Ecto neural progenitor cell (in vitro differentiated cells): Measurements from ENCODE around the gene MICALL2.
"Not testable (repeated sequence)": the region's sequence is repeated elsewhere in the genome, so short reads cannot be mapped to it uniquely, and the experiment has no call there.

ENCODE experiments used
- DNase-seq: peaks from one replicate; pipeline ENCODE4 v3.0.0-alpha.2; 2018; ENCODE audit warnings: low spot score

MICALL2 gene

GRCh38 chr7:1447551-1448244 is 11.6 kb downstream of the MICALL2 start:
- no peak for DNase-seq

GRCh38 chr7:1447112-1447511 is 12.2 kb downstream of the MICALL2 start:
- DNase-seq, result no peak

- no peak for DNase-seq
These were observed 12.6 kb downstream of the MICALL2 start for GRCh38 chr7:1446620-1447032.

GRCh38 chr7:1446026-1446425 is 13.2 kb downstream of the MICALL2 start:
- DNase-seq, result not testable (repeated sequence)

GRCh38 chr7:1445341-1445740 is 13.9 kb downstream of the MICALL2 start:
- DNase-seq, result no peak

- DNase-seq, result no peak
These were observed 14.3 kb downstream of the MICALL2 start for GRCh38 chr7:1444925-1445322.

- no peak for DNase-seq
These were observed 14.9 kb downstream of the MICALL2 start for GRCh38 chr7:1444214-1444924.

- not testable (repeated sequence) for DNase-seq
These were observed 15.6 kb downstream of the MICALL2 start for GRCh38 chr7:1443587-1444200.

- DNase-seq, result no peak
These were observed 16.7 kb downstream of the MICALL2 start for GRCh38 chr7:1442355-1443124.

GRCh38 chr7:1441615-1442354 is 17.5 kb downstream of the MICALL2 start:
- no peak for DNase-seq

GRCh38 chr7:1440620-1441019 is 18.6 kb downstream of the MICALL2 start:
- DNase-seq, result no peak

- no peak for DNase-seq
These were observed 19.6 kb downstream of the MICALL2 start for GRCh38 chr7:1439373-1440363.

GRCh38 chr7:1438821-1439220 is 20.4 kb downstream of the MICALL2 start:
- no peak for DNase-seq

- no peak for DNase-seq
These were observed 21.1 kb downstream of the MICALL2 start for GRCh38 chr7:1438208-1438607.

- DNase-seq, result no peak
These were observed 22.0 kb downstream of the MICALL2 start for GRCh38 chr7:1437155-1437880.

GRCh38 chr7:1436608-1437007 is 22.7 kb downstream of the MICALL2 start:
- DNase-seq, result no peak

- DNase-seq, result no peak
These were observed 24.2 kb downstream of the MICALL2 start for GRCh38 chr7:1434891-1435670.

- no peak for DNase-seq
These were observed 25.0 kb downstream of the MICALL2 start for GRCh38 chr7:1434165-1434718.
